ENCODE data around the gene PDCL2.

- TF ChIP-seq HDGF (IDR thresholded peaks at IDR 0.05; ENCODE audit: borderline replicate concordance) = no peak
- TF ChIP-seq PKNOX1 (IDR thresholded peaks at IDR 0.05) = no peak
- TF ChIP-seq FOXM1 (IDR thresholded peaks at IDR 0.05; ENCODE audit: borderline replicate concordance) = no peak
- TF ChIP-seq SP1 (IDR thresholded peaks at IDR 0.05) = no peak
- no peak for TF ChIP-seq BHLHE40 (IDR thresholded peaks at IDR 0.05; ENCODE audit: borderline replicate concordance)
- no peak for TF ChIP-seq L3MBTL2 (conservative IDR thresholded peaks at IDR 0.05)
- no peak for TF ChIP-seq FOXA1 (IDR thresholded peaks at IDR 0.05)
- TF ChIP-seq FOXK2 (IDR thresholded peaks at IDR 0.05) = no peak
- no peak for TF ChIP-seq ELF4 (IDR thresholded peaks at IDR 0.05)
- no peak for TF ChIP-seq SUZ12 (IDR thresholded peaks at IDR 0.05)
Measured at GRCh38 chr4:55578341-55579010, 13.6 kb downstream of the PDCL2 start.
